ENCODE results near the gene GDF3.
"Not testable (repeated sequence)": the region's sequence is repeated elsewhere in the genome, so short reads cannot be mapped to it uniquely, and the experiment has no call there.

The GDF3 gene

DNA sequence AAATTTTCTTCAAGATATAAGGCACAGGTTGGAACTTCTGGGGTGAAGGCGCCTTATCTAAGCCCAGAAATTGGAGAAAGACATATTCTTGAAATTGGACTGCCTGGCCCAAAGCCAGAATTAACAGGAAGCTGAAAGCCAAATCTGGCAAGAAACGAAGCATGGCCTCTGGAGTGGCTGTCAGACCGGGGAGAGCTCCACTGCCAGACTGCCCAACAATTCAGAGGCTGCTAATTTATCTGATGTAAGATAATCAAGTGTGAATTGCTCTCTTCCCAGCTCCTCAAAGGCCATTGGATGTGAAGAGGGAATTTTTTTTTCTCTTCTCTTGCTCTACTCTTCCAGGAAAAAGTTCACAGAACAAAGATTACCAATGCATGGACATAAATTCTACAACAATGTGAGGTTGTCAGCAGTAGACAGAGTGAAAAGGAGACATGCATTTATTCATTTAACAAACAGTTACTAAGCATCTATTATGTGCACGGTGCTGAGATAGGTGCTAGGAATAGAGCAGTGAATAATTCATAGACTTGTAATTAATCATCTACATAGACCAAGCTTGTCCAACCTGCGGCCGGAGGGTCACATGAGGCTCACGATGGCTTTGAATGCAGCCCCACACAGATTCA, at the start of gene GDF3:
GDF3 (minus strand) TSS at position 210 of the 632 bp plus-strand sequence; CDS start at position 163, 47 bp downstream.
- DNase-seq: peak; percentile 65
- in situ Hi-C loops (cut with MboI; ENCODE audit: low pct_unique_long_range_greater_than_20kb, low sequenced_read_pairs): no loop called here

DNA sequence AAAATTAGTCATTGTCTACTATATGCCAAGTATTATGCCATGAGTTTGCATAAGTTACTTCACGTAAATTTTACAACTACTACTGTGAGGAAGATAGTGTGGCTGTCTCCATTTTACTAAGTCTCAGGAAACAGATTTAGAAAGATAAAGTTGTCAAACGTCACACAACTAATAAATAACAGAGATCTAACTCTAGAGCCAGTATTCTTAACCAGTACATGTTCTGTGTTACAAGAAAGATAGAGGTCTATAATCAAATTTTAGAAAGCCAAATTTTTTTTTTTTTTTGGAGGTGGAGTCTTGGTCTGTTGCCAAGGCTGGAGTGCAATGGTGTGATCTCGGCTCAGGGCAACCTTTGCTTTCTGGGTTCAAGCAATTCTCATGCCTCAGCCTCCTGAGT, 37.4 kb upstream of the GDF3 start:
- DNase-seq: no peak
- in situ Hi-C loops (cut with MboI; ENCODE audit: low pct_unique_long_range_greater_than_20kb, low sequenced_read_pairs): no loop called here

- in situ Hi-C loops (cut with MboI; ENCODE audit: low pct_unique_long_range_greater_than_20kb, low sequenced_read_pairs): no loop called here
- no peak for DNase-seq
These were observed 35.9 kb upstream of the GDF3 start for GRCh38 chr12:7731486-7731885.

- in situ Hi-C loops (cut with MboI; ENCODE audit: low pct_unique_long_range_greater_than_20kb, low sequenced_read_pairs); DNase-seq: not testable (repeated sequence)
These were observed 35.4 kb upstream of the GDF3 start for GRCh38 chr12:7730984-7731383.

DNA sequence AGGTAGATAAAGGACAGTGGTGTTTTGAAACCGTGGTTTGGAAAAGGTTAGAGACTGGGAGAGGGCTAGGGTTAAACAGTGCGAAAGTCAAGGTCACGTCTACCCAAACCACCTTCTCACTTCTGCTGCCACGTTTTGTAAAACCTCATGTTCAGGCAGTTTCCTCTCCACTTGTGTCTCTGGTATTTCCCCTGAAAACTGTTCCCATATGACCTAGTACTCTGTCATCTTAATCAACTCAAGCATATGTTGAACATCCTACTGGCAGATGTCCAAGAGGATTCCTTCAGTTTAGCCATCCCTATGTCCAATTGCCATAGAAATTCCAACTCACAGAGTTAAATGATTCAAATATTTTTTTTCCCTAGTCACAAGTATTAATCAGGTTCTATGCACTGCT, 34.2 kb upstream of the GDF3 start:
- DNase-seq: no peak
- in situ Hi-C loops (cut with MboI; ENCODE audit: low pct_unique_long_range_greater_than_20kb, low sequenced_read_pairs): no loop called here

DNA sequence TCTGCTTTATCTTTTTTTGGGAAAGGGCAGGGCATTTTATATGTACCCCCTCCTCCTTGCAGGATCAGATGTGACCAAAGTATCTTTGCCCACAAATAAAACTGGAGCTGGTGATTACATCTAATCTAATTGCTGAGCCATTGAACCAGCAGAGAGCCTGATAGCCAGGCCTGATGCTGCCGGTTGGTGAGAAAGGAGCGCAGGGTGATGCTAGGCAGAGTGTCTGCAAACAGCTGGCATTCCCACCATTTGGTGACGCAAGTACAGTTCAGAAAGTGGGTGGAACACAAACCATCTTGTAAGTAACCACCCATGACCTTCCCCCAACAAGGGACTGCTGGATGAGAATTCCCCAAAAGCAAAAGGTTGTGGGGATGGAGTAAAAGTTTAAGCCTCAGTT, 28.4 kb upstream of the GDF3 start:
- DNase-seq: no peak
- in situ Hi-C loops (cut with MboI; ENCODE audit: low pct_unique_long_range_greater_than_20kb, low sequenced_read_pairs): no loop called here

DNA sequence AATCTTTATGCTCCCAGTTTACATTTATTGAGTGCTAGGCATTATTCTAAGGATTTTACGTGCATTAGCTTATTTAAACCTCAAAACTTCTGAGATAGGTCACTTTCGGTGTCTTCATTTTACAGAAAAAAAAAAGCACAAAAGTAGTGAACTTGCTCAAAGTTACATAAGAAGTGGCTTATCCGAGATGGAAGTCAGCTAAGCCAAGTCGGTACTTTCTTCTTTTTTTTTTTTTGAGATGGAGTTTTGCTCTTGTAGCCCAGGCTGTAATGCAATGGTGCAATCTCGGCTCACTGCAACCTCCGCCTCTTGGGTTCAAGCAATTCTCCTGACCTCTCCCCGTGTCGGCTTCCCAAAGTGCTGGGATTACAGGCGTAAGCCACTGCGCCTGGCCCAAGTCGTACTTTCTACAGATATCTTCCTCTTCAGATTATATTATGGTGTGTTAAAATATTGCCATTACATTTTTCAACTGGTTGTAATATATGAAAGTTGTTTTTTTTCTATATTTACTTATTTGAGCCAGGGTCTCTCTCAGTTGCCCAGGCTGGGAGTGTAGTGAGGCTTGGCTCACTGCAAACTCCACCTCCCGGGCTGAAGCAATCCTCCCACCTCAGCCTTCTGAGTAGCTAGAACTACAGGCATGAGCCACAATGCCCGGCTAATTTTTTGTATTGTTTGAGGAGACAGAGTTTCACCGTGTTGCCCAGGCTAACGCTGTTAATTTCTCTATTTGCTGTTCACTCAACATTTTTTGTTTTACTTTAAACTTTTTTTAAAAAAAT, 24.6 kb upstream of the GDF3 start:
- in situ Hi-C loops (cut with MboI; ENCODE audit: low pct_unique_long_range_greater_than_20kb, low sequenced_read_pairs): no loop called here
- DNase-seq: no peak

DNA sequence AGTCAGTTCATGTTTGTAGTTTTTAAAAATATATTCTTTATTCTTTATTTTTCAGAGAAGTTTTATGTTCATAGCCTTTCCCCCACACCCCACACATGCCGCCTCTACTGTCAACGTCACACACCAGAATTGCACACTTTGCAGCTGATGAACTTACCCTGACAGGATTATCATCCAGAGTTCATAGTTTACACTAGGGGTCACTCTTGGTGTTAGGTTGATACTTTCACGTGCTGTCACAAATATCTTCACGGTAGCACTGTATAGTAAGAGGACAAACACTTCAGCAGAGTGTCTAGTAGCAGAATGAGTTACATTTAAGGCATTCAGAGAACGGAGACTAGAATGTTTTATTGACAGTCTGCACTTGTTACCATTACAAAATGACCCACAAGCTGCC, 20.8 kb upstream of the GDF3 start:
- DNase-seq: peak; percentile 39
- in situ Hi-C loops (cut with MboI; ENCODE audit: low pct_unique_long_range_greater_than_20kb, low sequenced_read_pairs): no loop called here

DNA sequence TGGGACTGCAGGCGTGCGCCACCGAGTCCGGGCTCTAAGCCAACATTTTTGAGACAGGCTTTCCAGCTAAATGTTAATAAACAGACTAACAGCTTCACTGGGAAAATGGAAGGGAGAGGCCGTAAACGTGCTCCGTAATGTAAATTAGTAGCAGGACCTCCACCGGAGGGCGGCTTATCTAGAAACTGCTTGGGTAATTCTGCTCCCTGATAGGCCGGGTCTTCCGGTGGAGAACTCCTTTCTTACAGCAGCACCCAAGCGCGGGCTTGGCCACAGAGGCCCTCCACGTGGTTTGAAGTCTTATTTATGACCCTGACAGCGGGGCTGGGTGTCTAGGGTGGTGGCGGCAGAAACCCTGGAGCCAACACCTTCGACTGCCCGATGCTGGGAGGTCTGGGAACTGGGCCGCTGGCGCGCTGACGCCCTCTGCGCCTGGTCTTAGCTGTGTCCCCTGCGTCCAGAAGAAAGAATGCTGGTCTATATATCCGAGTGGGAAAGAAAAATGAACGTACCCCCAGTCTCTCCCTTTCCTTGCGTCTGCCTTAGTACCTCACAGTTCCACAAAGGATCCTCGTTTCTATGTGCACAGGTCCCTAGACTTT, 17.4 kb upstream of the GDF3 start:
- DNase-seq: no peak
- in situ Hi-C loops (cut with MboI; ENCODE audit: low pct_unique_long_range_greater_than_20kb, low sequenced_read_pairs): no loop called here

GRCh38 chr12:7711133-7711532, 15.6 kb upstream of the GDF3 start, which contains the start of gene DPPA3:
DPPA3 (plus strand) TSS chr12:7711433; CDS start chr12:7711571, 138 bp downstream.
- in situ Hi-C loops (cut with MboI; ENCODE audit: low pct_unique_long_range_greater_than_20kb, low sequenced_read_pairs): no loop called here
- DNase-seq: no peak

- in situ Hi-C loops (cut with MboI; ENCODE audit: low pct_unique_long_range_greater_than_20kb, low sequenced_read_pairs): no loop called here
- no peak for DNase-seq
These were observed 14.5 kb upstream of the GDF3 start for GRCh38 chr12:7709969-7710675.

GRCh38 chr12:7705846-7706245, 10.3 kb upstream of the GDF3 start:
- DNase-seq: no peak
- in situ Hi-C loops (cut with MboI; ENCODE audit: low pct_unique_long_range_greater_than_20kb, low sequenced_read_pairs): no loop called here

DNA sequence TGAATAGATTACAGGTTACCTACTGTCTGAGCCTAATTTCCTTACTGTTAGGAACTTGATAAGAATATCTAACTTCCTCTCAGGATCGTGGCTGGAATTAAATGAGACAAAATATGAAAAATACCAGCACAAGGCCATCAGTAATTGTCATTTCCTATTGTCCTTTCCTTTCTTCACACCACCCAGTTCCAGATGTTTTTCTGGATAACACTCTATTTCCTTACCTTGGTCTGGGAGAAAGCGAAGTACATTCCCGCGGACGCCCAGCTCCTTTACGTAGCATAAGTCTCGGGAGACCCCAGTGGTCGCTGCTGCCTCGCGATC, 376 bp downstream of the GDF3 start:
- in situ Hi-C loops (cut with MboI; ENCODE audit: low pct_unique_long_range_greater_than_20kb, low sequenced_read_pairs): no loop called here
- DNase-seq: peak; percentile 57

- DNase-seq: no peak
- in situ Hi-C loops (cut with MboI; ENCODE audit: low pct_unique_long_range_greater_than_20kb, low sequenced_read_pairs): no loop called here
These were observed 879 bp downstream of the GDF3 start for GRCh38 chr12:7694556-7695236.

DNA sequence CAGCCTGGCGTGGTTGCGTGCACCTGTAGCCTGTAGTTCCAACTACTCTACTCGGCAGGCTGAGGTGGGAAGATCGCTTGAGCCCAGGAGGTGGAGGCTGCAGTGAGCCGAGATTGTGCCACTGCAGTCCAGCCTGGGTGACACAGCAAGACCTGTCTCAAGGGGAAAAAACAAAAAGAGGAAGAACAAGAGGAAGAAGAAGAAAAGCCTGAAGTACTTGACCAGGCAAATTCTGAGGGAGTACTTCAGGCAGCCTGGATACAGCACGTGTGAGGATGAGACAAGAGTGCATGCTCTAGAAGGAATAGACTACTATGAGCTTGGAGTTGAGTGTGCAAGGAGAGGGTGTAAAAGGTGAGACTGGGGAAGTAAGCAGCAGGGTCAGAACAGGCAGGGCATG, 1.8 kb downstream of the GDF3 start:
- in situ Hi-C loops (cut with MboI; ENCODE audit: low pct_unique_long_range_greater_than_20kb, low sequenced_read_pairs): no loop called here
- DNase-seq: peak; percentile 73

DNA sequence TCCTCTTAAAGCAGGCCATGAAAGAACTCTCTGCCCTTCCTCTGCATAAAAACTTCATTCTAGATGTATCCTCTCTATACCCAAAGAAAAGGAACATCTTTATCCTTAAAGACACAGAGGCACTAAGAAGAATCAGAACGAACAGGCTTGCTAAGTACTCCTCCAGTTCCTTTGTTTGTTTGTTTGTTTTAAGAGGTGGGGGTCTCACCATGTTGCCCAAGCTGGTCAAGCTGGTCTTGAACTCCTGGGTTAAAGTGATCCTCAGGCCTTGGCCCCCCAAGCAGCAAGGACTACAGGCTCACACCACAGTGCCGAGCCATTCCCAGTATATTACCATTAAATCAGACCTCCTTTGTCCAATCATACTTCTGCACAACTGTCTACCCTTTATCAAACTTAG, 14.0 kb downstream of the GDF3 start:
- DNase-seq: no peak
- in situ Hi-C loops (cut with MboI; ENCODE audit: low pct_unique_long_range_greater_than_20kb, low sequenced_read_pairs): no loop called here

DNA sequence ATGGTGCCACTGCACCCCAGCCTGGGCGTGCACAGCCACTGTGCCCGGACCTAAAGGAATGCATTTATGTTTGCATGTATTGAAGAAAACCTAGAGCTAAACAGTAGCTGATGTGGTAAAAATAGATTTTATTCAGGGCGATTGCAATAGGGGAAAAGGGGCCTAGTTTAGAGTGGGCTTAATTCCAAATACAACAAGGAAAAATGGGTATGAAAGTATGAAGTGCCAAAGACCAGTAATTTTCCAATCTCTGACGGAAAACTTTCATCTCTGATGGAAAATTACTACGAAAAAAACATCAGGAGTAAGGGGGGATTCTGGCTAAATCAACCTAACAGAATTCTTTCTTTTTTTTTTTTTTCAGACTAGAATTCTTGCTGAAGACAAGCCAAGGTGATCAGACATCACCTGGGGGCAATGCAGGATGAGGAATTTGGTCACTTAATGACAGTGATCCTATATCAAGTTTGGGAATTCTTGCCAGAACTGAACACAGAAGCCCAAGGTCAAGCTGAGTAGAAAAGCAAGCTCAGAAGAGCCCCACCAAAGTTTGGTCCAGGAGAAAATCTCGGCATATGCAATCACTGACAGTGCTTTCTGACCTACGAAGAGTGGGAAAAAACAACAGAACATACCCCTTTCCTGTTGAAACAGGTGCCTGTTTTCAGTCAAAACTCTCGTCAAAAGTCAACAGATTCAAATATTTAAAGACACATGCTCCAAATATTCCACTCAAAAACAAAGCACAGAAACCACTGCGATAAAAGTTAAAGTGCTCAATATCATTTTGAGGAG, 16.1 kb downstream of the GDF3 start:
- DNase-seq: no peak
- in situ Hi-C loops (cut with MboI; ENCODE audit: low pct_unique_long_range_greater_than_20kb, low sequenced_read_pairs): no loop called here

DNA sequence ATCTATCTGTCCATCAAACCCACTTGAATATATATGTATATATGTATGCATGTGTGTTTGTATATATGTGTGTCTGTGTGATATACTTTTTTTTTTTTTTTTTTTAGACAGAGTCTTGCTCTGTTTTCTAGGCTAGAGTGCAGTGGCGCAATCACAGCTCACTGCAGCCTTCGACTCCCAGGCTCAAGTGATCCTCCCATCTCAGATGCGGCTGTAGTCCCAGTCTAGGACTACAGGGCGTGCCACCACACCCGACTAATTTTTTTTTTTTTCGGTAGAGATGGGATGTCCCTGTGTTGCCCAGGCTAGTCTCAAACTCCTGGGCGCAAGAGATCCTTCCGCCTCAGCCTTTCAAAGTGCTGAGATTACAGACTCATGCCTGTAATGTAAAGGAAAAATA, 16.8 kb downstream of the GDF3 start:
- peak; percentile 68 for DNase-seq

DNA sequence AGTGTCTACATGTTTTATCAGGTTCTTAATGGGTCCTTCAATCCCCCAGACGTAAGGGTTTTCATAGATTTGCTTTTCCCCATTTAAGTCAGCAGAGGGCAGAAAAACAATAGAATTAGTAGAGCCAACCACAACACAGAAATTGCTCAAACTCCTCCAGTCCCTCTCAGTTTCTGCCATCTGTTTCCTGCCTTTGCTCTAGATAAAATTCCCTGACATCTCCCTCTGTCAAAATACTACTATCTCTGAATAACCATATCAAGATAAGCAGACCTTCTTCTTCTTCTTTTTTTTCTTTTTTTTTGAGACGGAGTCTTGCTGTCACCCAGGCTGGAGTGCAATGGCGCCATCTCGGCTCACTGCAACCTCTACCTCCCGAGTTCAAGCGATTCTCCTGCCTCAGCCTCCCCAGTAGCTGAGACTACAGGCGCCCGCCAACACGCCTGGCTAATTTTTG, 18.1 kb downstream of the GDF3 start:
- DNase-seq: peak; percentile 99

More for the DNA sequence above, 16.8 kb downstream of the GDF3 start:
- in situ Hi-C loops (cut with MboI; ENCODE audit: low pct_unique_long_range_greater_than_20kb, low sequenced_read_pairs): no loop called here

More for the DNA sequence above, 18.1 kb downstream of the GDF3 start:
- in situ Hi-C loops (cut with MboI; ENCODE audit: low pct_unique_long_range_greater_than_20kb, low sequenced_read_pairs): not testable (repeated sequence)
